ENCODE results near the gene DIS3L2.

The DIS3L2 gene

GRCh38 chr2:232339121-232340081 is 377.9 kb downstream of the DIS3L2 start:
- peak; percentile 26 for TF ChIP-seq CTCF (conservative IDR thresholded peaks at IDR 0.05; ENCODE audit: low read depth, low read length)
- DNase-seq (ENCODE audit: low read depth): no peak
- no peak overlapping the region for H3K4me3 ChIP-seq (ENCODE audit: low read depth, low read length)

GRCh38 chr2:232340171-232340935 is 378.8 kb downstream of the DIS3L2 start:
- no peak overlapping the region for H3K4me3 ChIP-seq (ENCODE audit: low read depth, low read length)
- DNase-seq (ENCODE audit: low read depth): no peak
- no peak for TF ChIP-seq CTCF (conservative IDR thresholded peaks at IDR 0.05; ENCODE audit: low read depth, low read length)

- no peak for TF ChIP-seq CTCF (conservative IDR thresholded peaks at IDR 0.05; ENCODE audit: low read depth, low read length)
- no peak overlapping the region for H3K4me3 ChIP-seq (ENCODE audit: low read depth, low read length)
- DNase-seq (ENCODE audit: low read depth): no peak
Measured at GRCh38 chr2:232341061-232341738, 379.7 kb downstream of the DIS3L2 start.

GRCh38 chr2:232341739-232342126 is 380.2 kb downstream of the DIS3L2 start:
- TF ChIP-seq CTCF (conservative IDR thresholded peaks at IDR 0.05; ENCODE audit: low read depth, low read length): no peak
- DNase-seq (ENCODE audit: low read depth): no peak
- H3K4me3 ChIP-seq (ENCODE audit: low read depth, low read length): no peak overlapping the region

GRCh38 chr2:232342635-232343565 is 381.4 kb downstream of the DIS3L2 start:
- TF ChIP-seq CTCF (conservative IDR thresholded peaks at IDR 0.05; ENCODE audit: low read depth, low read length): no peak
- no peak overlapping the region for H3K4me3 ChIP-seq (ENCODE audit: low read depth, low read length)
- no peak for DNase-seq (ENCODE audit: low read depth)

GRCh38 chr2:232343821-232344220 is 382.3 kb downstream of the DIS3L2 start:
- no peak overlapping the region for H3K4me3 ChIP-seq (ENCODE audit: low read depth, low read length)
- no peak for TF ChIP-seq CTCF (conservative IDR thresholded peaks at IDR 0.05; ENCODE audit: low read depth, low read length)
- DNase-seq (ENCODE audit: low read depth): no peak

All from choroid plexus epithelial cell (primary cell).